ENCODE data around the gene COL9A1. TPM values are rescaled to one million over a fixed set of nuclear protein-coding genes. Genes with fewer than 3 reads are reported as not detected.
"Not testable (repeated sequence)": the region's sequence is repeated elsewhere in the genome, so short reads cannot be mapped to it uniquely, and the experiment has no call there.

COL9A1 gene
- total RNA-seq (46.7 TPM), polyA plus RNA-seq (7.2 TPM)

GRCh38 chr6:70303034-70303525 is at the start of gene COL9A1:
TSS of gene COL9A1 (minus strand) at chr6:70303084. CDS start at chr6:70302924, 160 bp downstream.
- WGBS = 71% methylated on average over 5 of the region's 5 CpGs
- Histone ChIP-seq H3K27ac (ENCODE audit: low read depth) (no peak within 1 kb of the TSS), H3K4me3 (ENCODE audit: low read depth, low read length) (no peak within 1 kb of the TSS), H3K36me3 (ENCODE audit: insufficient read depth) (no peaks in the 10 kb centered on the region), H3K4me1 (ENCODE audit: insufficient read depth) (no peaks in the 10 kb centered on the region)
- no peak for DNase-seq (ENCODE audit: extremely low spot score)

- DNase-seq (ENCODE audit: extremely low spot score) = no peak
- 47% methylated on average over 4 of the region's 4 CpGs for WGBS
Measured at GRCh38 chr6:70351461-70351860, 48.6 kb upstream of the COL9A1 start.

GRCh38 chr6:70345619-70346018 is 42.7 kb upstream of the COL9A1 start:
- 81% methylated on average over 1 of the region's 1 CpG for WGBS
- H3K4me1 ChIP-seq (ENCODE audit: insufficient read depth) = no peaks in the 10 kb centered on the region
- no peak overlapping the region for H3K27ac ChIP-seq (ENCODE audit: low read depth)
- H3K36me3 ChIP-seq (ENCODE audit: insufficient read depth) = no peaks in the 10 kb centered on the region
- DNase-seq (ENCODE audit: extremely low spot score) = no peak
- no peak overlapping the region for H3K4me3 ChIP-seq (ENCODE audit: low read depth, low read length)

More at GRCh38 chr6:70351461-70351860, 48.6 kb upstream of the COL9A1 start:
- H3K36me3 ChIP-seq (ENCODE audit: insufficient read depth) = no peaks in the 10 kb centered on the region
- no peak overlapping the region for H3K27ac ChIP-seq (ENCODE audit: low read depth)
- H3K4me3 ChIP-seq (ENCODE audit: low read depth, low read length) = no peak overlapping the region
- H3K4me1 ChIP-seq (ENCODE audit: insufficient read depth) = no peaks in the 10 kb centered on the region

- Histone ChIP-seq H3K27ac (ENCODE audit: low read depth) (no peak overlapping the region), H3K4me1 (ENCODE audit: insufficient read depth) (no peaks in the 10 kb centered on the region), H3K36me3 (ENCODE audit: insufficient read depth) (no peaks in the 10 kb centered on the region), H3K4me3 (ENCODE audit: low read depth, low read length) (no peak overlapping the region)
- 91% methylated on average over 2 of the region's 2 CpGs for WGBS
- no peak for DNase-seq (ENCODE audit: extremely low spot score)
Measured at GRCh38 chr6:70343313-70343712, 40.4 kb upstream of the COL9A1 start.

- not testable (repeated sequence) for H3K4me1 ChIP-seq (ENCODE audit: insufficient read depth); DNase-seq (ENCODE audit: extremely low spot score); H3K27ac ChIP-seq (ENCODE audit: low read depth); H3K4me3 ChIP-seq (ENCODE audit: low read depth, low read length); H3K36me3 ChIP-seq (ENCODE audit: insufficient read depth)
- 98% methylated on average over 2 of the region's 2 CpGs for WGBS
Measured at GRCh38 chr6:70339810-70340209, 36.9 kb upstream of the COL9A1 start.

- H3K4me3 ChIP-seq (ENCODE audit: low read depth, low read length) = no peak overlapping the region
- H3K36me3 ChIP-seq (ENCODE audit: insufficient read depth) = no peaks in the 10 kb centered on the region
- H3K4me1 ChIP-seq (ENCODE audit: insufficient read depth) = no peaks in the 10 kb centered on the region
- H3K27ac ChIP-seq (ENCODE audit: low read depth) = no peak overlapping the region
- no peak for DNase-seq (ENCODE audit: extremely low spot score)
Measured at GRCh38 chr6:70338775-70339174, 35.9 kb upstream of the COL9A1 start.

- no peak overlapping the region for H3K27ac ChIP-seq (ENCODE audit: low read depth)
- DNase-seq (ENCODE audit: extremely low spot score) = no peak
- H3K36me3 ChIP-seq (ENCODE audit: insufficient read depth) = no peaks in the 10 kb centered on the region
- 80% methylated on average over 3 of the region's 3 CpGs for WGBS
- no peaks in the 10 kb centered on the region for H3K4me1 ChIP-seq (ENCODE audit: insufficient read depth)
- no peak overlapping the region for H3K4me3 ChIP-seq (ENCODE audit: low read depth, low read length)
Measured at GRCh38 chr6:70337743-70338105, 34.8 kb upstream of the COL9A1 start.

GRCh38 chr6:70336996-70337742 is 34.3 kb upstream of the COL9A1 start:
- H3K36me3 ChIP-seq (ENCODE audit: insufficient read depth) = no peaks in the 10 kb centered on the region
- no peak for DNase-seq (ENCODE audit: extremely low spot score)
- no peak overlapping the region for H3K27ac ChIP-seq (ENCODE audit: low read depth)
- WGBS = 56% methylated on average over 7 of the region's 7 CpGs
- no peak overlapping the region for H3K4me3 ChIP-seq (ENCODE audit: low read depth, low read length)
- no peaks in the 10 kb centered on the region for H3K4me1 ChIP-seq (ENCODE audit: insufficient read depth)

- Histone ChIP-seq H3K36me3 (ENCODE audit: insufficient read depth) (no peaks in the 10 kb centered on the region), H3K27ac (ENCODE audit: low read depth) (no peak overlapping the region), H3K4me3 (ENCODE audit: low read depth, low read length) (no peak overlapping the region), H3K4me1 (ENCODE audit: insufficient read depth) (no peaks in the 10 kb centered on the region)
- WGBS = 74% methylated on average over 4 of the region's 4 CpGs
- DNase-seq (ENCODE audit: extremely low spot score) = no peak
Measured at GRCh38 chr6:70327036-70327435, 24.2 kb upstream of the COL9A1 start.

GRCh38 chr6:70325009-70325408 is 22.1 kb upstream of the COL9A1 start:
- no peak overlapping the region for H3K4me3 ChIP-seq (ENCODE audit: low read depth, low read length)
- no peak for DNase-seq (ENCODE audit: extremely low spot score)
- no peaks in the 10 kb centered on the region for H3K4me1 ChIP-seq (ENCODE audit: insufficient read depth)
- no peaks in the 10 kb centered on the region for H3K36me3 ChIP-seq (ENCODE audit: insufficient read depth)
- H3K27ac ChIP-seq (ENCODE audit: low read depth) = no peak overlapping the region

- H3K27ac ChIP-seq (ENCODE audit: low read depth); H3K4me1 ChIP-seq (ENCODE audit: insufficient read depth); H3K36me3 ChIP-seq (ENCODE audit: insufficient read depth); H3K4me3 ChIP-seq (ENCODE audit: low read depth, low read length); DNase-seq (ENCODE audit: extremely low spot score): not testable (repeated sequence)
- 94% methylated on average over 12 of the region's 12 CpGs for WGBS
Measured at GRCh38 chr6:70317799-70318198, 14.9 kb upstream of the COL9A1 start.

- Histone ChIP-seq H3K27ac (ENCODE audit: low read depth) (no peak overlapping the region), H3K36me3 (ENCODE audit: insufficient read depth) (no peaks in the 10 kb centered on the region), H3K4me1 (ENCODE audit: insufficient read depth) (no peaks in the 10 kb centered on the region), H3K4me3 (ENCODE audit: low read depth, low read length) (no peak overlapping the region)
- no peak for DNase-seq (ENCODE audit: extremely low spot score)
- 62% methylated on average over 2 of the region's 2 CpGs for WGBS
Measured at GRCh38 chr6:70315079-70315751, 12.3 kb upstream of the COL9A1 start.

- 13% methylated on average over 4 of the region's 4 CpGs for WGBS
- DNase-seq (ENCODE audit: extremely low spot score) = no peak
- H3K27ac ChIP-seq (ENCODE audit: low read depth) = no peak overlapping the region
- no peak overlapping the region for H3K4me3 ChIP-seq (ENCODE audit: low read depth, low read length)
- H3K4me1 ChIP-seq (ENCODE audit: insufficient read depth) = no peaks in the 10 kb centered on the region
- no peaks in the 10 kb centered on the region for H3K36me3 ChIP-seq (ENCODE audit: insufficient read depth)
Measured at GRCh38 chr6:70314296-70314695, 11.4 kb upstream of the COL9A1 start.

- H3K36me3 ChIP-seq (ENCODE audit: insufficient read depth) = no peaks in the 10 kb centered on the region
- no peaks in the 10 kb centered on the region for H3K4me1 ChIP-seq (ENCODE audit: insufficient read depth)
- DNase-seq (ENCODE audit: extremely low spot score) = no peak
- no peak overlapping the region for H3K27ac ChIP-seq (ENCODE audit: low read depth)
- H3K4me3 ChIP-seq (ENCODE audit: low read depth, low read length) = no peak overlapping the region
- WGBS = 52% methylated on average over 5 of the region's 5 CpGs
Measured at GRCh38 chr6:70312165-70312745, 9.4 kb upstream of the COL9A1 start.
